ENCODE measurements around the gene EVI5. TPM values are rescaled to one million over a fixed set of nuclear protein-coding genes. Genes with fewer than 3 reads are reported as not detected.

The EVI5 gene
- total and polyA plus RNA-seq, 10 of the 15 experiments (the other 5 are each of a cell fraction or from before 2014, with no cell fraction given), result 0.27 to 6.8 (median 1.7) TPM

DNA sequence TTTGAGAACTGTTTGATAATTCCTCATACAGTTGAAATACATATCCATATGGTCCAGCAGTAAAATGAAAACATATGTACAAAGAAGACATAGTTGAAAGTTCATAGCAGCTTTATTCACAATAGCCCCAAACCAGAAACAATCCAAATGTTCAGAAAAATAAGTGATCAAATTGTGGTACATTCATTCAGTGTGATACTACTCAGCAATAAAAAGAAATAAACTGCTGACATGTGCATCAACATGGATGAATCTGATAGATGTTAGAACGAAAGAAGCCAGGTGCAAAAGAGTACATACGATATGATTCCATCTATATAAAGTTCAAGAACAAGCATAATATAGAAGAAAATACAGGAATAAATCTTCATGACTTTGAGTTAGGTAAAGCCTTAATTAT is 77.2 kb downstream of the EVI5 start:
- POLR2A ChIA-PET, result interaction anchor here (0.7 kb wide), 1 partner anchor 52 kb away, joined by 3 read pairs; no protein-coding TSS in a partner anchor
- RAD21 ChIA-PET (ENCODE audit: unreplicated experiment), result no interaction called here
- Histone ChIP-seq H3K4me2 (ENCODE audit: control insufficient read depth, insufficient read depth) (no peak overlapping the region), H3K4me1 (ENCODE audit: control insufficient read depth, insufficient read depth, low read length) (no peaks in the 10 kb centered on the region), H3K27ac (ENCODE audit: control insufficient read depth, insufficient read depth) (no peak overlapping the region), H4K20me1 (ENCODE audit: control insufficient read depth, insufficient read depth) (no peaks in the 10 kb centered on the region), H3K9me3 (replicated peaks; ENCODE audit: control insufficient read depth, insufficient read depth, low read length) (no peaks in the 10 kb centered on the region), H3K4me3 (no peak overlapping the region), H2AFZ (ENCODE audit: control insufficient read depth, low read depth, low read length) (no peak overlapping the region), H3K9ac (ENCODE audit: control insufficient read depth, insufficient read depth, low read length) (no peak overlapping the region), H3K79me2 (ENCODE audit: control insufficient read depth, insufficient read depth, low read length) (no peaks in the 10 kb centered on the region), H3K27me3 (replicated peaks in 1 of 2; ENCODE audit: control insufficient read depth in 2 of 2, insufficient read depth in 2 of 2, low read length in 1 of 2) (no peaks in the 10 kb centered on the region), H3K36me3 (ENCODE audit: control insufficient read depth in 2 of 2, insufficient read depth in 2 of 2, low read length in 1 of 2) (no peaks in the 10 kb centered on the region)
- WGBS (ENCODE audit: insufficient coverage, insufficient replicate concordance, low lambda C conversion rate, missing lambda C conversion rate), result 68% methylated on average over 2 of the region's 2 CpGs
- in situ Hi-C loops (cut with MboI) (no loop called here), intact Hi-C loops (cut with micrococcal nuclease; ENCODE audit: unreplicated experiment) (no loop called here)
- SMC1A ChIA-PET (ENCODE audit: uncharacterized antibody, unreplicated experiment), result no interaction called here
- DNase-seq (ENCODE audit: low read depth, low spot score) (no peak), FAIRE-seq (no peak), ATAC-seq (no peak)
- CTCF ChIA-PET, result no interaction called here
- TF ChIP-seq SREBF1 (IDR thresholded peaks at IDR 0.05; ENCODE audit: low read length), result no peak
- BruUV-seq (replicated peaks), result no TSS peak

DNA sequence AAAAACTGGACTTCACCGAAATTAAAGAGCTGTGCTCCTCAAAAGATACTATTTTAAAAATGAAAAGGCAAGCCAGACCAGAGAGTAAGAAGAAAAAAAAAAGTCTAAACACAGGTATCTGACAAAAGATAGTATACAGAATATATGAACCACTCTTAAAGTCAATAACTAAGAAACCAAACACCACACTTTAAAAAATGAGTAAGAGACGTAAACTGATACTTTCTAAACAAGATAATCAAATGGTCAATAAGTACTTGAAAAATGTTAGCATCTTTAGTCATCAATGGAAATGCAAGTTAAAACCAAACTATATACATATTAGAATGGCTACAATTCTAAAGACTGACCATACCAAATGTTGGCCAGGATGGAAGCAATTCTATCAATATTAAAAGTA is 77.6 kb downstream of the EVI5 start:
- SMC1A ChIA-PET (ENCODE audit: uncharacterized antibody, unreplicated experiment), result no interaction called here
- Histone ChIP-seq H3K9me3 (replicated peaks; ENCODE audit: control insufficient read depth, insufficient read depth, low read length) (no peaks in the 10 kb centered on the region), H3K4me1 (ENCODE audit: control insufficient read depth, insufficient read depth, low read length) (no peaks in the 10 kb centered on the region), H3K9ac (ENCODE audit: control insufficient read depth, insufficient read depth, low read length) (no peak overlapping the region), H3K4me2 (ENCODE audit: control insufficient read depth, insufficient read depth) (no peak overlapping the region), H3K27ac (ENCODE audit: control insufficient read depth, insufficient read depth) (no peak overlapping the region), H4K20me1 (ENCODE audit: control insufficient read depth, insufficient read depth) (no peaks in the 10 kb centered on the region), H3K27me3 (replicated peaks in 1 of 2; ENCODE audit: control insufficient read depth in 2 of 2, insufficient read depth in 2 of 2, low read length in 1 of 2) (no peaks in the 10 kb centered on the region), H3K4me3 (no peak overlapping the region), H2AFZ (ENCODE audit: control insufficient read depth, low read depth, low read length) (no peak overlapping the region), H3K36me3 (ENCODE audit: control insufficient read depth in 2 of 2, insufficient read depth in 2 of 2, low read length in 1 of 2) (no peaks in the 10 kb centered on the region), H3K79me2 (ENCODE audit: control insufficient read depth, insufficient read depth, low read length) (no peaks in the 10 kb centered on the region)
- in situ Hi-C loops (cut with MboI) (no loop called here), intact Hi-C loops (cut with micrococcal nuclease; ENCODE audit: unreplicated experiment) (no loop called here)
- FAIRE-seq (no peak), ATAC-seq (no peak), DNase-seq (ENCODE audit: low read depth, low spot score) (no peak)
- BruUV-seq (replicated peaks), result no TSS peak
- RAD21 ChIA-PET (ENCODE audit: unreplicated experiment), result no interaction called here
- 81% methylated on average over 2 of the region's 2 CpGs for WGBS (ENCODE audit: insufficient coverage, insufficient replicate concordance, low lambda C conversion rate, missing lambda C conversion rate)
- POLR2A ChIA-PET, result interaction anchor here (0.7 kb wide), 1 partner anchor 52 kb away, joined by 3 read pairs; no protein-coding TSS in a partner anchor
- CTCF ChIA-PET, result no interaction called here
- TF ChIP-seq EZH2 (IDR thresholded peaks at IDR 0.05; ENCODE audit: borderline replicate concordance, control insufficient read depth, low read depth, low read length) (no peak), POLR2AphosphoS5 (IDR thresholded peaks at IDR 0.05; ENCODE audit: low read length) (no peak), POU2F2 (IDR thresholded peaks at IDR 0.05; ENCODE audit: borderline replicate concordance, low read depth, low read length) (no peak), EGR1 (IDR thresholded peaks at IDR 0.05; ENCODE audit: borderline replicate concordance in 1 of 2, low read depth in 2 of 2, low read length in 2 of 2) (no peak), FOS (IDR thresholded peaks at IDR 0.05; ENCODE audit: borderline replicate concordance, extremely low read depth, insufficient read length) (no peak), RBBP5 (conservative IDR thresholded peaks at IDR 0.05) (no peak), SMAD1 (IDR thresholded peaks at IDR 0.05; ENCODE audit: low read depth, partially characterized antibody) (no peak), SP1 (IDR thresholded peaks at IDR 0.05; ENCODE audit: low read depth, low read length) (no peak), KLF5 (IDR thresholded peaks at IDR 0.05; ENCODE audit: partially characterized antibody) (no peak), ZNF207 (IDR thresholded peaks at IDR 0.05; ENCODE audit: borderline replicate concordance) (no peak), SREBF1 (IDR thresholded peaks at IDR 0.05; ENCODE audit: low read length) (no peak), ZBED1 (IDR thresholded peaks at IDR 0.05; ENCODE audit: borderline replicate concordance) (no peak), ZSCAN29 (IDR thresholded peaks at IDR 0.05) (no peak), CREM (IDR thresholded peaks at IDR 0.05; ENCODE audit: low read depth) (no peak)
- TF ChIP-seq, protein P1, sequence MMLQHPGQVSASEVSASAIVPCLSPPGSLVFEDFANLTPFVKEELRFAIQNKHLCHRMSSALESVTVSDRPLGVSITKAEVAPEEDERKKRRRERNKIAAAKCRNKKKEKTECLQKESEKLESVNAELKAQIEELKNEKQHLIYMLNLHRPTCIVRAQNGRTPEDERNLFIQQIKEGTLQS (IDR thresholded peaks at IDR 0.05; ENCODE audit: borderline replicate concordance, extremely low read depth, low read depth, low read length), result no peak
- TF ChIP-seq, protein P2, sequence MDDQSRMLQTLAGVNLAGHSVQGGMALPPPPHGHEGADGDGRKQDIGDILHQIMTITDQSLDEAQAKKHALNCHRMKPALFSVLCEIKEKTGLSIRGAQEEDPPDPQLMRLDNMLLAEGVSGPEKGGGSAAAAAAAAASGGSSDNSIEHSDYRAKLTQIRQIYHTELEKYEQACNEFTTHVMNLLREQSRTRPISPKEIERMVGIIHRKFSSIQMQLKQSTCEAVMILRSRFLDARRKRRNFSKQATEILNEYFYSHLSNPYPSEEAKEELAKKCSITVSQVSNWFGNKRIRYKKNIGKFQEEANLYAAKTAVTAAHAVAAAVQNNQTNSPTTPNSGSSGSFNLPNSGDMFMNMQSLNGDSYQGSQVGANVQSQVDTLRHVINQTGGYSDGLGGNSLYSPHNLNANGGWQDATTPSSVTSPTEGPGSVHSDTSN (IDR thresholded peaks at IDR 0.05; ENCODE audit: insufficient replicate concordance, low read depth, low read length), result no peak
- TF ChIP-seq, protein P3, sequence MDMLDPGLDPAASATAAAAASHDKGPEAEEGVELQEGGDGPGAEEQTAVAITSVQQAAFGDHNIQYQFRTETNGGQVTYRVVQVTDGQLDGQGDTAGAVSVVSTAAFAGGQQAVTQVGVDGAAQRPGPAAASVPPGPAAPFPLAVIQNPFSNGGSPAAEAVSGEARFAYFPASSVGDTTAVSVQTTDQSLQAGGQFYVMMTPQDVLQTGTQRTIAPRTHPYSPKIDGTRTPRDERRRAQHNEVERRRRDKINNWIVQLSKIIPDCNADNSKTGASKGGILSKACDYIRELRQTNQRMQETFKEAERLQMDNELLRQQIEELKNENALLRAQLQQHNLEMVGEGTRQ (IDR thresholded peaks at IDR 0.05; ENCODE audit: borderline replicate concordance, low read depth, low read length), result no peak
